ENCODE measurements around the gene RIN3. TPM values are rescaled to one million over a fixed set of nuclear protein-coding genes. Genes with fewer than 3 reads are reported as not detected.

Gene RIN3
- total RNA-seq, 4 donors from 2014 or later, result 2.1 to 10.4 (median 7.2) TPM

- 21% methylated on average over 9 of the region's 9 CpGs for WGBS
Measured at GRCh38 chr14:92585981-92586937, 72.7 kb downstream of the RIN3 start.

GRCh38 chr14:92586963-92587699, 73.5 kb downstream of the RIN3 start:
- H3K36me3 ChIP-seq, result peaks cover 7% of the 10 kb centered on the region
- no peak overlapping the region for H3K4me3 ChIP-seq
- DNase-seq (ENCODE audit: low spot score in 2 of 2), result no peak
- H3K27me3 ChIP-seq, result no peaks in the 10 kb centered on the region
- H3K4me1 ChIP-seq, result peaks cover 16% of the 10 kb centered on the region
- no peaks in the 10 kb centered on the region for H3K9me3 ChIP-seq
- H3K27ac ChIP-seq, result peak overlapping the region; percentile 52
- TF ChIP-seq POLR2AphosphoS5 (IDR thresholded peaks at IDR 0.05), result no peak
- no peak for TF ChIP-seq EP300 (IDR thresholded peaks at IDR 0.05)
- TF ChIP-seq POLR2A (IDR thresholded peaks at IDR 0.05), result no peak
- no peak for TF ChIP-seq CTCF (IDR thresholded peaks at IDR 0.05)
- WGBS, result 80% methylated on average over 7 of the region's 7 CpGs

More at GRCh38 chr14:92585981-92586937, 72.7 kb downstream of the RIN3 start:
- TF ChIP-seq CTCF (IDR thresholded peaks at IDR 0.05), result no peak
- H3K27me3 ChIP-seq, result no peaks in the 10 kb centered on the region
- peaks cover 16% of the 10 kb centered on the region for H3K4me1 ChIP-seq
- H3K36me3 ChIP-seq, result peaks cover 7% of the 10 kb centered on the region
- peak overlapping the region; percentile 52 for H3K27ac ChIP-seq
- no peak for DNase-seq (ENCODE audit: low spot score in 2 of 2)
- H3K4me3 ChIP-seq, result no peak overlapping the region
- H3K9me3 ChIP-seq, result no peaks in the 10 kb centered on the region

- WGBS, result 90% methylated on average over 2 of the region's 2 CpGs
Measured at GRCh38 chr14:92587700-92588085, 74.1 kb downstream of the RIN3 start.

DNA sequence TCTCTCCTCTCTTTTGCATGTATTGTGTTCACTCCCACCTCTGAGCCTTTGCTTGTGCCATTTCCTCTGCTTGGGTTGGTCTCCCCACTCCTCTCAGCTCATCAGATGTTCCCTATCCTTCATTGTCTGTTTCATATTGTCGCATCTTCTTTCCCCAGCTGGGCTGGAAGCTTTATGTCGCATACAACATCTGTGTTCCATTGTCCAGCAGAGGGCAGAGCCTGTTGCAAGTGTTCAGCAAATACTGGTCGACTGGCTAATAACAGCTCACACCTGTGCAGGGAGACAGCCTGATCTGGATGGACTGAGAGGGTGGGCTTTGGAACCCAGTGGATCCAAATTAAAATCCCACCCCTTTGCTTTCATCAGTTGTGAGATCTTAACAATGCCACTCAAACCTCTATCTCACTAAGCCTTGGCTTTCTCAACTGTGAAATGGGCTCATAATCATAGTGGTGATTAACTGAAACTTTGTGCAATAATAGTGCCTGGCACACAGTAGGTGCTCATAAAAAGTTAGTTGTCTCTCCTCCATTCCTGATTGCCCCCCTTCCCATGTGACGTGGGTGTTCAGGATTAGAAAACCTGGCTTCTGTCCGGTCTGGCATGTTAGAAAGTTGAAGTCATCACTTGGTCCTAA, 75.8 kb downstream of the RIN3 start:
- TF ChIP-seq POLR2AphosphoS5 (IDR thresholded peaks at IDR 0.05), result no peak
- TF ChIP-seq POLR2A (IDR thresholded peaks at IDR 0.05), result no peak
- TF ChIP-seq EP300 (IDR thresholded peaks at IDR 0.05), result no peak
- no peak for TF ChIP-seq CTCF (IDR thresholded peaks at IDR 0.05)
- H3K9me3 ChIP-seq, result no peaks in the 10 kb centered on the region
- WGBS, result 95% methylated on average over 5 of the region's 5 CpGs
- peak in 1 of 2 donors; percentile 17 for DNase-seq (ENCODE audit: low spot score in 2 of 2)
- no peak overlapping the region for H3K27ac ChIP-seq
- H3K27me3 ChIP-seq, result no peaks in the 10 kb centered on the region
- peaks cover 16% of the 10 kb centered on the region for H3K4me1 ChIP-seq
- H3K4me3 ChIP-seq, result no peak overlapping the region
- H3K36me3 ChIP-seq, result no peaks in the 10 kb centered on the region

More at GRCh38 chr14:92587700-92588085, 74.1 kb downstream of the RIN3 start:
- Histone ChIP-seq H3K4me1 (peaks cover 16% of the 10 kb centered on the region), H3K27ac (no peak overlapping the region), H3K36me3 (peaks cover 4% of the 10 kb centered on the region), H3K9me3 (no peaks in the 10 kb centered on the region), H3K4me3 (no peak overlapping the region), H3K27me3 (no peaks in the 10 kb centered on the region)
- TF ChIP-seq POLR2A (IDR thresholded peaks at IDR 0.05), result no peak
- TF ChIP-seq POLR2AphosphoS5 (IDR thresholded peaks at IDR 0.05), result no peak
- no peak for TF ChIP-seq EP300 (IDR thresholded peaks at IDR 0.05)
- TF ChIP-seq CTCF (IDR thresholded peaks at IDR 0.05), result no peak
- DNase-seq (ENCODE audit: low spot score in 2 of 2), result no peak

Data from suprapubic skin (tissue), 4 donors.